OCI-LY7 (cell line): ENCODE data around the gene SLCO1B3.

Source experiments
- CTCF ChIP-seq: fragments of 200-600 bp; sonication (generic); conservative IDR thresholded peaks from 2 replicates; pipeline ENCODE4 v1.5.1; 2014; ENCODE audit warnings: mild to moderate bottlenecking, antibody characterized with exemption, low read length, moderate library complexity, mixed read lengths
- EZH2phosphoT487 ChIP-seq: fragments of 200-600 bp; sonication (generic); IDR thresholded peaks from 2 replicates; pipeline ENCODE4 v1.6.1; 2018; ENCODE audit warnings: low read depth, borderline replicate concordance, mild to moderate bottlenecking, mixed run types, antibody characterized with exemption, low read length, moderate library complexity, mixed read lengths

DNA sequence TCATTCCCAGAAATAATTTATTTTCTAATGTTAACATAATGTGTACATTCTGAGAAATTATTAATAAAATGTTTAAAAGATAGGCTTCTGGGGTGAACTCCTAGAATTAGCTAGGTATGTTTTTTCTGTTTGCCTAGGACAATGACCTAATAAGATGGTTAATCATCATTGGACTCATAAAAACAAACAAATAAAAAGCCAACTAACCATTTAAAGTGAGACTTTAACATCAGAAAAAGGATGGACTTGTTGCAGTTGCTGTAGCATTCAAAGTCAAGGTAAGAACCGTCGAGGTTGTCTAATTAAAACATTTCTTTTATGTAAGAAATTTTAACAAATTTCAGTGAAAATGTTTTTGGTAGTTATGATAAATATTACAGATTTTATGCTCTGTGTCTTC, at the start of gene SLCO1B3:
- TF ChIP-seq CTCF (no peak), EZH2phosphoT487 (no peak)
